G401.6 (cell line): ENCODE data around the gene FLT3.
"Not testable (repeated sequence)": the region's sequence is repeated elsewhere in the genome, so short reads cannot be mapped to it uniquely, and the experiment has no call there.

Experiments used
- FAIRE-seq: peaks from 2 replicates; lab custom pipeline; 2012; peaks lifted over from hg19 to GRCh38; lab: Jason Lieb, UNC

The FLT3 gene

DNA sequence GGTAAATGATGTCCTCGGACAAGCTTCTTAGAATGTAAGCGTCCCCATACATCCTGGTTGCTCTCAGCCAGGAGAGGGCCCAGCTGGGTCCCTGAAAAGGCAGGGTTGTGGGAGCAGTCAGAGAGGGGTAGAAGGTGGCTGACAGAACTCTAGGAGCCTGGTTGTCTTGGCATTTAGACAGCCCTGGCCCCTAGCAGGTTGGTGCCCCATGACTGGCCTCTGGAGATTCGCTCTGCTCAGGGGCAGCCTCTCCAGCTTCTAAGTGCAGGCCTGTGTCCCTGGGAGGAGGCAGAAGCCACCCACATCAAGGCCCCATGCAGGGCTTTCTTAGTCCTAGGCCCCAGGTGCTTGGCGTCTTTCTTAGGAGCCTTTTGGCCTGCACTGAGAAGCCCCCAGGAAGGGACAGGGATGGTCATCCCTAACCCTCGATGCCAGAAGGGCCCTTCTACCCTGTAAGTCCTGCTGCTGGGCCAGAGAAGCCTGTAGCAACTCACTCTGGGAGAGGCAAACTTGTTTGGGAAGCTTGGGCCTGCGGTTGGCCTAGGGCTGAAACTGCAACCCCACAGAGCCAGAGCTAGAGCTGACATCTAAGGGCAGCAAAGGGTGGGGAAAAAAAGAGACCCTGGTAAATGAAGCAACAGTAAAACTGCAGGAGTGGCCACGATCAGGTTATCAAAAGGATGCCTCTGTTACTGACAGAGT lies 128.4 kb downstream of the FLT3 start:
- FAIRE-seq, result no peak

DNA sequence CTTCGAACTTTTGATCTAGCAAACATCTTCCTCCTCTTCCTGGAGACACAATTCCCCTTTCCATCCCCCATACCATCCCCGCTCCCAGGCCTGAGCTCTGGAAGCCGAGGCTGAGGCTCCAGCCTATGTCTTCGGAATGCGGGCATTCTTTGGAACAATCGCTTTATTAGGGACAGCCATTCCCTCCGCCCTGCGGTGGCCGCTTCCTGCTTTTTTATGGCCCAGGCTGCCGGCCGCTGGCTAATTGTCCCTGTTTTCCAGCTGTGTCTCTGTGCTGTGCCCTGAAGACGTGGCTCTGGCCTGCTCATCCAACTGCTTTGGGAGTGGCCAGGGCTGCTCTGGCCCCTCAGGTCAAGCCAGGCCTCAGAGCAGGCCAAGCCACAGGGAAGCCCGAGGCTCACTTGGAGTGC lies 129.1 kb downstream of the FLT3 start:
- no peak for FAIRE-seq

DNA sequence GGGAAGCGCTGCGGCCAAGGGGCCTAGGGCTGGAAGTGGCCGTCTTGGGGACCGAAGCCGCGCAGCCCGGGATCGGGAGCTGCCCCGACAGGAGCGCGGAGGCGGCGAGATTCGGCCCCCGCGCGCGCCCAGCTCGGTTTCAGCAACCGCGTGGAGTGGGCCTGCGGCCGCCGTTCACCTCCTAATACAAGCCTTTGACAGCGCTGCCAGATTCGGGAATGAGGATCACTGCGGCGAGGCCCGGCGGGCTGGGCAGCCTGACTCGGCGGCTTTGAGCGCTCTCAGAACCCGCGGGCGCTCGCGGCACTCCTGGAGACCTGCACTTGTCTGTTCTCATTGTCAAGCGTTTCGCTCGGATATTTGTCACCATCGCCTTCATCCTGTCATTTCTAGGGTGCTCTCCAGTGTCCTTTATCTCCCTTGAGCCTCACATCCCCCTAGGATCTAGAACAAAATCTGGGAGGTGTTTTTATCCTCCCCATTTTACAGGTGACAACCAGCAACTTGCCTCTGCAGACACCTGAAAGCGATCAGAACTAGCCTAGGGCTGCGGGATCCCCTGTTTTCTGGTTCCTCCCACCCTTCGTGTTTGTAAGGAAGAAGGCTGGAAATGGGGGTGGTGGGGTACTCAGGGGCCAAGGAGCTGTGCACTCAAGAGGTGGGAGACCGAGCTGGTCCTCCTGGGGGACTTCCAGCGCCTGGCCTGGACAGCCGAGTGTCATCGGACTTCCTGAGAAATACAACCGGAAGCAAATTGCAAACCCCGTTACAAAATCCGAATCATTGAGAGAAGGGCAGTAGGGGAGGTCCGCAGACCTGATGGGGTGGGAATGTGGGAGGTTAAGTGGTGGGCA lies 129.8 kb downstream of the FLT3 start:
- no peak for FAIRE-seq

DNA sequence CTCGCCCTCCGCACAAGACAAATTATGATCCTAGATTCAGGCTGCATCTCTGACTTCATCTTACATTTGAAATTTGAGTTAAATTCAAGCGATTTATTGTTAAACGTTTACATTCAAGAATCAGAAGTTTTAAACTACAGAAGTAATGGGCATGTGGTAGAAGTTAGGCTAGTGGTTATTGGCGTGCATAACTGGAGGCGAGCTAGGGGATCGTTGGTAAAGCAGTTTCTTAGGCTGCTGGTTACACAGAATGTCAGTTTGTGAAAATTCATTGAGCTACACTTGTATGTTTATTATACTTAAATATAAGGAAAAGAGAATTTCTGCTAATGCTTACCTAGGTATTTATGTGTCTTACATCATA lies 130.5 kb downstream of the FLT3 start:
- FAIRE-seq, result no peak

DNA sequence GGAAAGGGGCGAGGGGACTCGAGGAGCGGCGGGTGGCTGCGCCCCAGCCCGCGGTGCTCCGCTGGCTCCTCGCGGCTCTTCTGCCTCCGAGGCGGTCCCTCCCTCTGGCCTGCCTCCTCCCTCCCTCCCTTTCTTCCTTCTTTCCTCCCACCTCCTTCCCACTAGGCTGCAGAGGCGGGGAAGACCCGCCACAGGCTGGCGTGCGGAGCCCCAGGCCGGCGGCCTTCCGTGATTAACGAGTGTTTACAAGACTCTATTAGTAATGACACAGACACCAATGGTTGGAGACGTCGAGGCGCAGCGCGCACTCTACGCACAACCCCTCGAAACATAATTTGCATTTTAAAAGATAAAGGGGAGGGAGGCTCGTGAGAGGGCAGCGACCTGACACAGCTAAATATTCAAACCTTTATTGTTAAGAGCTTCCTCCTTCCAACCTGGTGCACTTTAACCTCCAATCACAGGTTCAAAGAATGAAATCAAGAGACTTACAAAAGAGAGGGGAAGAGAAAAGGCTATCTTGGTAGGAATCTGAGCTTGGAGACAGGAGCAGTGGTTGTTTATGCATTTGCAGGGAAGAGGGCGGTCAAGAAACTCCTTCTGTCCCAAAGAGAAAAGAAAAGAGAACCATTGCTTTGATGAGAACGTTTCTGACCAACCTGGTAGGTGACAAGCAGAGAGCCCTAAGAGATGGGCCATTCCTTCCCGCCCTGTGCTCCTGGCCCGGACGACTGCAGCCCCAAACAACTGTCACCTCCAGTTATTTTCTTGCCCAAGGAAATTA lies 131.1 kb downstream of the FLT3 start, which contains the start of gene CDX2:
CDX2 (minus strand) TSS at position 234 of the 784 bp plus-strand sequence. CDS start 309 bp downstream, outside the sequence.
- no peak for FAIRE-seq

DNA sequence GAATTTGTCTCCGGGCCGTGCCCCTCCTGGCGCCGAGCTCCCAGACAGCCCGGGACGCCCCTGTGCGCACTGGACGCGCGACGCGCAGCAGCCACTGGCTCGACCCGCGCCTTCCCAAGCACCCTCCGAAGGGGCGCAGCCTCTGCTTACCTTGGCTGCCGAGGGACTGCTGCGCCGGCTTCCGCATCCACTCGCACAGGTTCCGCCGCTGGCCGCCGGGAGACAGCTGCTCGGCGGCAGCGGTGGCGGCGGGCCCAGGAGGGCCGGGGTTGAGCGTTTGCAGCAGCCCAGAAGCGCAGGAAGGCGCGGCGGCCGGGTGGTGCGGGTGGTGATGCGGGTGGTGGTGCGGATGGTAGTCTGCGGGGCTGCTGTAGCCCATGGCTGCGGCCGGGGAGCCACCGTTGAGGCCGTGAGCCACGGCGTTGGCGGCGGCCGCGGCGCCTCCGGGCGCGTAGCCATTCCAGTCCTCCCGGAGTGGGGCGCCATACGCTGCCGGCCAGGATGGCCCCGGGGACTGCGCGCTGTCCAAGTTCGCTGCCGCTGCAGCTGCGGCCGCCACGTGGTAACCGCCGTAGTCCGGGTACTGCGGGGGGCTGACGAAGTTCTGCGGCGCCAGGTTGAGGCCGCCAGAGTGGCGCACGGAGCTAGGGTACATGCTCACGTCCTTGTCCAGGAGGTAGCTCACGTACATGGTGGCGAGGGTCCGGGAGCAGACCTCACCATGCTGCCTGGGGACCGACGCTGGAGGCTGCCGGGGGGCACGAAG lies 131.9 kb downstream of the FLT3 start:
- no peak for FAIRE-seq

DNA sequence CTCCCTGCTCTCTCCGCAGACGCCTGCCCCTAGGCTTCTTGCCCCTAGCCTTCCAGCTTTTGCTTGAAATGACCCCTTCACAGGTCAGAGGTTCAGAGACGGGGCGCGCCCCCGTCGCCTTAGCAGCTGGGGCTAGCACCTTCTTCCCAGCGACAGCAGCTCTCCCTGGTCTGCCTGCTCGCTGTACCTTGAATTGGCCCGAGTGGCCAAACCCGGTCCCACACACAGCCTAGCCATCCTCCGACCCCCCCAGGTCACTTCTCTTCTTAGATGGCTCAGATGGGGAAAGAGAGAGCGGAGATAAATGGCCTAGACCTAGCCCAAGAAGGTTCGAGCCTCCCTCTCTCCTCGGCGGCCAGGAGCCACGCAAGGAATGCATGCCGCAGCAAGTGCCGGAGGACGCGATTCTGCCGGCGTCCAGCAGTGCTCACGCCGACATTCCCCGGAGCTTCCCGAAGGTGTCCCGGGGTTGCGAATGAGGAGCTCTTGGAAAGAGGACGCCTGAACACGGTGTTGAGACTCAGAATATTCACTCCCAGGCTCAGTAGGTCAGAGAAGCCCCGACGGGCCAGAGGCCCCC lies 132.6 kb downstream of the FLT3 start:
- FAIRE-seq, result no peak

DNA sequence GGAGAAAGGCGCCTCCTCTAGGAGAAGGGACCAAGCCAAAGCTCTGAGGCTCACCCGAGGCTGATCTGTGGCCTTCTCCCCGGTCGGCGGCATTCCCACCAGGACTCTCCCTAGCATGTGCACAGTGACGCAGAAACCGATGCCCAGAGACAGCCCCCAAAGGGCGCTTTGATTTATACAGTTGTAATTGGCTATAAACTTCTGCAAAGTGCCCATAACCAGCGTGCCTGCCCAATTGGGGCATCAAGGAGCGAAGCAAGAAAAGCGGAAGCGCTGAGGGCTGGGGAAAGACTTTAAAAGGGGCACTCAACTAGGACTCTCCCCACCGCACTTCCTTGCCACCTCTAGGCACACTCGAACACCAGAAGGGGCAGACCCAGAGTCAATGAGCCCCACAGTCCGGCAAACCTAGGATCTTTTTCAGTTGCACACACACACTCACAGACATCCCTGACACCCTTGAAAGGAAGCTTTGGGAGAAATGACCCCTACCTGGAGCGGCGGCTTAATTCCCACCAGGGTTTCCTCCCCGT lies 133.1 kb downstream of the FLT3 start:
- FAIRE-seq, result no peak

DNA sequence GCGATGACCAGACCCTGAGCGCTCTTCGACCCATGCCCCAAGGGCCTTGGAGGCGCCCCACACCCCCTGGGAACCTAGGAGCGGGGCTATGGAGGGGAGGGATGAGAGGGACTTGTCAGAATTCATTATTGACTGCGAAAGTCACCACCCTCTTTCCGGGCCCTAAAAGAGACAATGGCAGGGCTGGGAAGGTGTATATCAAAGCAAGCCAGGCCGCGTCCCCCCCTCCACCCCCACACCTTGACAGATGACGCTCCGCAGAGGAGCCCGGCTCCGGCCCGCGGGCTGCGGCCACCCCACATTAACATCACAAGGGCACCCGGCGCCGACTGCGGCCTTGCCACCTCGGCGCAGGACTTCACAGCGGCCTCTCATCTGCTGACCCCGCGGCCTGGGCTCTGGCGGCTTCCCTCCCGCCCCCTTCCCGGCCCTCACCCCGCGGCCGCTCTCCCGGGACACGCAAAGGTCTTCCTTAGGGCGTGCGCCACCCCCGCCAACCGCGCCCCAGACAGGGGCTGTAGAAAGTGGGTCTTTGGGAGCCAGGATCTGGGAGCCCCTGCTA lies 133.7 kb downstream of the FLT3 start:
- FAIRE-seq, result no peak

DNA sequence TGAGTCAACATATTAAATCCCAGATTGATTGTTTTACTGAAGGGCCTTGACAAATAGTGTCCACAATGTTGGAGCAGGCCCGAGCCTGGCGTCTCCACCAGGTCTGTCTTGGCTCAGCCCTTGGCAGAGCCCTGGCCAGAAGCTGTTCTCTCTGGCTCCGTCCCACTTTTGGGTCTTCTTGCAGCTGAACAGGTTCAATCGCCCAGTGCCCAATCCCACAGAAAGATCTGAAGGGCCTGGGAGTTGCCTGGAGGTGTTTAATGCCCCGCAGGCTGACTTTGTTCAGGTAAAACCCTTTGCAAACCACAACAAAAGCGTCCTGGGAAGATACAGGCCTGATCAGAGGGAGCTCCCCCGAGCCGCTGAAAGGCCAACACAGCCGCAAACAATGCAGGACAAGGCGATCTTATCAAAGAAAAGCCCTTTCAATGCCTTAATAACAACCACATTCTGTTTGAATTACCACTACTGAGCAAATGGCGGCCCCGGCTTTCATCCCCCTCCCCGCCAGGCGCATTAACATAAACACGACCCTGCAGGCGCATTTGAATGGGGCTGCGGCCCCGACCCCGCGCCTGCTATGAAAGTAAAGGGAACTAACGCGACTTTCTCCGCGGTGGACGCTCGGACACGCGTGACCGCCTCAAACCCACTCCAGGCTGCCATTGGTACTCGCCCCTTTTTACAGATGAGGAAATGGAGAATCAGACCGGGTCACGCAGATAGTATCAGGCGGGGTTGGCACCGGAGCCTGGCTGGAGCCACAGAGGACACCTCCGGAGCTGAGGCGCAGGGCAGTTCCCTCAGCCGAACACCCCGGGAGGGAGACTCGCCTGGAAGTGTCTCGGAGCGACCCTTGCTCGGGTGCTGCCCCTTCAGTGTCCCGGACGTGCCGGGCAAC lies 134.4 kb downstream of the FLT3 start:
- no peak for FAIRE-seq

DNA sequence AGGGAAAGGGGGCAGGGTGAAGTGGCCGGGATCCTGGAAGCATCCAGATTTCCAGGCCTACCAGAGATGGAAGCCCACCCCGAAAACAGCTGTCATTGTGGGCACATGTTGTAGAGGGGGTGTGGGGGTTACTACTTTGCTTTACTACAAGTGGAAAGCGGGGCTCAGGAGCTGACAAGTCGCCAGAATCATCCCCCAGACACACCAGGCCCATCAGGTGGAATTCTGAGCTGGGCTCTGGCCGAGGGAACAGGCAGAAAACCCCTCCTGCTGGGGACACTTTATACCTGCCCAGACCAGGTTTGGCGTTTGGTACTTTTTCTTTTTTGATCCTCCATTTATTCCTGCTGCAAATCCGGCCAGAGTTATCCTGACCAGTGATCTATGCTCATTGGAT lies 135.0 kb downstream of the FLT3 start:
- FAIRE-seq, result no peak

DNA sequence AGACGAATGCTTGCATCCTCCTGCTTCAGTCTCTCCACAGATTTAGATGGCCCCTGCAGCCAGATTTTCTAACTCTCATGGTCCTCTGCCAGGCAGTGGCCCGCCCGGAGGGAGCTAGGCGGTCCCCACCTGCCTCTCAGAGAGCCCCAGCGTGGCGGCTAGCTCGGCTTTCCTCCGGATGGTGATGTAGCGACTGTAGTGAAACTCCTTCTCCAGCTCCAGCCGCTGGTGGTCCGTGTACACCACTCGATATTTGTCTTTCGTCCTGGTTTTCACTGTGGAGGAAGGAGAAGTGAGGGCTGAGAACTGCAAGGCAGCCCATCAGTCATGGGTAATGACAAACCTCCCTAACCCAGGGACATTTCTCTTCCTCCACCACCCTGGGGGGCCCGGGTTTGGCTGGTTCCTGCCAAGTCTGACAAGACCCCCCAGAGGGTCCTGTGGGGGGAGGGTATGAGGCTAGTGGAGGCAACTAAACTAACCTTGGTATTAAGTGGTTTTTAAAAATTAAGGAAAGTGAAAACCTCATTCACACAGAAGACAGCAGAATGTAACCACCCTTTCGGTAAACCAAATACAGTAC lies 135.5 kb downstream of the FLT3 start:
- no peak for FAIRE-seq

DNA sequence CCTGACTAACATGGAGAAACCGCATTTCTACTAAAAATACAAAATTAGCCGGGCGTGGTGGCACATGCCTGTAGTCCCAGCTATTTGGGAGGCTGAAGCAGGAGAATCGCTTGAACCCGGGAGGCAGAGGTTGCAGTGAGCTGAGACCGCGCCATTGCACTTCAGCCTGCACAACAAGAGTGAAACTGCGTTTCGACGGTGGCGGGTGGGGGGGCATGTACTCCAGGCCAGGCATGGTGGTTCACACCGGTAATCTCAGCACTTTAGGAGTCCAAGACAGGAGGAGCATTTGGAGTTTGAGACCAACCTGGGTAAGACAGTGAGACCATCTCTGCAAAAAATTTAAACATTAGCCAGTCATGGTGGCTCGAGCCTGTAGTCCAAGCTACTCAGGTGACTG lies 136.2 kb downstream of the FLT3 start:
- FAIRE-seq, result not testable (repeated sequence)

DNA sequence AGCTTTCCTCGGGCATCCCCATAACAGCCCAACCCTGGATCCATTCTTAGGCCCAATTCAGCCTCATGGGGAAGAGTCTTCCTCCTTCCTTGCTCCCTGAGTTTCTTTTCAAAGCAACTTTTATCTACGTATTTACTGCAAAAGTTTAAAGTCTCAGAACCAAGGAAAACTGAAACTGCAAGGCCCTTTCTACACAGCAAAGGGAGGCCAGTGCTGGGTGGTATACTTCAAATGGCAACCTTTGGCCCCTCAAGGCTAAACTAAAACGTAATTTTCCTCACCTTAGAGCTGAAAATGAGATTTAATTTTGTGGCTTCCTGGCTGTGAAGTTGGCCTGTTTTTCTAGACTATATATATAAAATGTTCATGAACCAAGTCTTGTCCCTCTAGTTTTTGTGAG lies 136.9 kb downstream of the FLT3 start:
- FAIRE-seq, result no peak

DNA sequence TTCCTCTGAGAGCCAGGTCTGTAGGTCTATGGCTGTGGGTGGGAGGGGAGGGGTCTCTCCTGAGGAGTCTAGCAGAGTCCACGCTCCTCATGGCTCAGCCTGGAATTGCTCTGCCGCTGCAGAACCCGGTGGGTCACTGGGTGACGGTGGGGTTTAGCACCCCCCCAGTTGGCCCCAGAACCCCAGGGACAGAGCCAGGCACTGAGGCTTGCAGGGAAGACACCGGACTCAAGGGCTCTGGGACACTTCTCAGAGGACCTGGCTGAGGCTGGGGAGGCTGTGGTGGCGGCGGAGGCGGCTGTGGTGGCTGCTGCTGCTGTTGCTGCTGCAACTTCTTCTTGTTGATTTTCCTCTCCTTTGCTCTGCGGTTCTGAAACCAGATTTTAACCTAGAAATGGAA lies 137.4 kb downstream of the FLT3 start:
- no peak for FAIRE-seq

DNA sequence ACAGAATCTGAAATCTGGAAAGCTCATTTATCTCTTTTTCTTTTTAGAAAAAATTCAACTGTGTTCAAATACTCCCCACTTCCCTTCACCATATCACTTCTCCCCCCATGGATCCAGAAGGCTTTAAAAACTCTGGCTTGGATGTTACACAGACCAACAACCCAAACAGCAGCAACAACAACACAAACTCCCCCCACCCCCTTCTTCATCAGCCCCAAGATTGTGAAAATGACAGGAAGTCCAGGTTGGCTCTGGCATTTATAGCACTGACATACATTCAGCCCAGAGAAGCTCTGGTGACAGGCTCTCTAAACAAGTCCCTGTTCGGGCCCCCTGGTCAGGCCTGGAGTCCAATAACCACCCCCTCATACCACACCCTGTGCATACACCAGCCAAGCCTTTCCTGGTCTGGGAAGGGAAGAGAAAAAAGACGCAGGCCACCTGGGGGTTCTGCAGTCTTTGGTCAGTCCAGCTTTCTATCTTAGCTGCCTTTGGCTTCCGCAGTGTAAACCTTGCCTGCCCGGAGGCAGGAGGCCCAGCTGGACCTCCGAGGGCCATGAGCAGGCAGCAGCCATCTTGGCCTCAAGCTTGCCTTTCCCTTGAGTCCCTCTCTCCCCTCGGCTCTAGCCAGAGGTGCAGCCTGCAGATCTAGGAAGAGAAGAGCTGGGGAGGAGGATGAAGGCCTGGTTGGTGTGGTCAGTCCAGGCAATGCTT lies 138.1 kb downstream of the FLT3 start:
- no peak for FAIRE-seq

DNA sequence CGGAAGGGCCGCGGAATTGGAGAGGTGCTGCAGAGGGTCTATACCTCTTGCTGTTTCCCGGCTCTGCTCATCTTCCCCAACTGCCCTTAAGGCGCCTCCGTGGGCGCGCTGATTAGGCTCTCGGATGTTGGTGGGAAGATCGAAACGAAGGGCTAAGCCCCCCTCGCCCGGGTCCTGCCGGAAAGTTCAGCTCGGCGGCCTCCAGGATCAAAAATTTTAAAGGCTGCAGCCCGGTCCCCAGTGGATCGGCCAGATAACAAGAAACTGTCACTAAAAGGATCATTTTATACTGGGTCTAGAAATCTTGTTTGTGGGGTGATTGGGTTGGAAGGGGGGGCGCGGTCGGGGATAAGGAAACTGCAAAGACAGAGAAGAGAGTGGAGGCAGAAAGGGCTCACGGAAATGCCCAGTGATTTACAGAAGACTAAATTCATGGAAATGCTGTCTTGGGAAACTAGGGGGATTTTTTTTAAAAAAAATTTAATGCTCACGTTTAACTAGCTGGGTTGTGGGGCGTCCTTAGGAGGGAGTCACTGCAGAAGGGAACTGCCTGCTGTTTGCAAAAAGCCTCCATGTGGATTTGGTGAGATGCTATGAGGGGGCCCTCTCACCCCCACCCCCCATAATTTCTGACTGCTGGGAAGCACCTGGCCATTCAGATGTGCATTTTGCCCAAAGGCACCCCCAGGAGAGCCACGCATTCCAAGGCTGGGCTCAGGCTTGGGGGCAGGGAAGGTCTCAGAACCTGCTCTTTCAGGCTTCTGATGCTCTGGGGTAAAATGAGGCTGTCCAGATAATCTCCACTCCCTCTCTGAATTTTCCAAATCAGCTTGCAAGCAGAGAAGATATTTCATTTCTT lies 138.9 kb downstream of the FLT3 start:
- no peak for FAIRE-seq
